GM12872 (cell line): Measurements from ENCODE around the gene CRYBA2.

ENCODE experiments used
- CTCF ChIP-seq: IDR thresholded peaks from 3 replicates; pipeline ENCODE4 v1.5.1; 2011; ENCODE audit warnings: low read depth, mild to moderate bottlenecking, low read length, moderate library complexity; ENCODE audit not compliant: insufficient read depth

CRYBA2 gene

GRCh38 chr2:218990052-218990451 is 3.2 kb downstream of the CRYBA2 start:
- no peak for TF ChIP-seq CTCF

- TF ChIP-seq CTCF: no peak
Observed at GRCh38 chr2:218988650-218989049, 4.6 kb downstream of the CRYBA2 start.

GRCh38 chr2:218988164-218988563 is 5.1 kb downstream of the CRYBA2 start:
- TF ChIP-seq CTCF: no peak

- no peak for TF ChIP-seq CTCF
Observed at GRCh38 chr2:218986148-218986761, 7.0 kb downstream of the CRYBA2 start.

GRCh38 chr2:218985325-218986091 is 7.7 kb downstream of the CRYBA2 start:
- no peak for TF ChIP-seq CTCF

GRCh38 chr2:218985021-218985324 is 8.2 kb downstream of the CRYBA2 start, which contains the start of gene FEV:
Gene FEV (minus strand): TSS chr2:218985184. CDS start chr2:218985075, 109 bp downstream.
- TF ChIP-seq CTCF: no peak

GRCh38 chr2:218984239-218985020 is 8.8 kb downstream of the CRYBA2 start:
- no peak for TF ChIP-seq CTCF
